GM12864 (cell line): Measurements from ENCODE around the gene WWOX.

Experiments used
- DNase-seq: peaks from one replicate; pipeline ENCODE4 v3.0.0-alpha.2; 2011; ENCODE audit warnings: low read depth
- H3K4me3 ChIP-seq: 2 replicates; pipeline ENCODE4 v1.5.1; 2011; ENCODE audit warnings: mild to moderate bottlenecking, low read depth, low read length, control low read depth
- CTCF ChIP-seq: IDR thresholded peaks from 2 replicates; pipeline ENCODE4 v1.5.1; 2011; ENCODE audit warnings: low read depth, mild to moderate bottlenecking, moderate library complexity, low read length, control low read depth, inconsistent platforms; ENCODE audit errors: missing control alignments

WWOX gene

DNA sequence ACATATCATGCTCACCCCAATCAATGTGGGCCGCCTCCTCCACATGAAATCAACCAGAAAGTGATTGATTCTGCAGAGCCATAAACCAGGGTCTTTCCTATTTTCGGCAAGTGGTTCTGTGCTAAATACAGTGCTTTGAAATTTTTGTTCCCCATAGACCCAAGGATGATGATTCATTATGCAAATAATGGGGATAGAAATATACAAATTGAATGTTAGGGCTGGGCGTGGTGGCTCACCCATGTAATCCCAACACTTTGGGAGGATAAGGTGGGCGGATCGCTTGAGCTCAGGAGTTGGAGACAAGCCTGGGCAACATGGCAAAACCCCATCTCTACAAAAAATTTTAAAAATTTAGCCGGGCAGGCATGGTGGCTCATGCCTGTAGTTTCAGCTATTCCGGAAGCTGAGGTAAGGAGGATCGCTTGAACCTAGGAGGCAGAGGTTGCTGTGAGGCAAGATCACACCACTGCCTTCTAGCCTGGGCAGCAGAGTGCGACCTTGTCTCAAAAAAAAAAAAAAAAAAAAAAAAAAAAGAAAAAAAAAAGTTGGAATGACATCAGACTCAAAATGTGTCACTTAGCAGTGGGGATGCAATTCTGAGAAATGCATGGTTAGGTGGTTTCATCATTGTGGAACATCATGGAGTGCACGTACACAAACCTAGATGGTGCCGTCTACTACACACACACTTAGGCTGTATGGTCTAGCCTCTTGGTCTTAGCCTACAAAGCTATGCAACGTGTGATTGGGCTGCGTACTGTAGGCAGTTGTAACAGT is 919.4 kb downstream of the WWOX start:
- H3K4me3 ChIP-seq: no peak overlapping the region
- DNase-seq: no peak
- TF ChIP-seq CTCF: no peak

DNA sequence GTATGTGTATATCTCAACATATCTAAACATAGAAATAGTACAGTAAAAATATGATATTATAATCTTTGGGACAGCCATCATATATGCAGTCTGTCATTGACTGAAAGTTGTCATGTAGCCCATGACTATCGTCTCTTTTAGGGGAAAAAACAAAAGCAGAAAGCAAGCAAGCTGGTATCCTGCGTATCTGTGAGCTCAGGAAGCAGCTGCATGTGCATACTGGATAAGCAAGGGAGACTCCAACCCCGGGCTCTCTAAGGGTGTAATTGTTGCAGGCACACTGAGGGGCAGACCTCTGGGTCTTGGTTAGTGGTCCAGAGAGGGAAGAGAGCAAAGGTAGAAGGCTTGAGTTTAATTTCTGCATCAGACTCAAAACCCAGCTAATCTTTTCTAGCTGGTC is 920.0 kb downstream of the WWOX start:
- no peak for DNase-seq
- H3K4me3 ChIP-seq: no peak overlapping the region
- no peak for TF ChIP-seq CTCF

DNA sequence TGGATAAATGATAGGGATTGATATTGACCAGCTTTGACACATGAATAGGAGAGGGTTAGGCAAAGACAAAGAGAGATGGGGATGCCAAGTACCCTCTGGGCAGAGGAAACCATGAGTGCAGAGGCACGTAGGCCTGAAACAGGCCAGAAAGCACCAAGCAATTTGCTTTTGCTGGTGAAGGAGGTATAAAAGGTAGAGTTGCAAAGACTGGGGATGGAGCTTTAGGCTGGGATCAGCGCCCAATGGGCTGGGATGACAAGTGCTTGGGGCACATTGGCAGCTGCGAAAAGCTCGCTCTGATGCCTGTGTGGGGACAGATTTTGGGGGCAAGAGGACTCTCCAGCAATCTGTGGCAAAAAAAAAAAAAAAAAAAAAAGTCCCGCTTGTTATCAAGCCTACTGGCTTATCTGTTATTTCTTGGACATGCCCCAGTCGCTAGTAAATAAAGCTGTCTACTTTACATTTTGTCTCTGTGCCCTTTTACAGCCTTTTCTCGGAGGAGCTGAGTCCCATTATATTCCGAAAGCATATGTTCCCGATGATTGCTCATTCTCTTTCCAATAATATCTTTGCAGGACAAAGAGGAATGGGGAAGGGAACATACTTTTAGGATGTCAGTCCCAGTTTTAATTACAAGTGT is 922.7 kb downstream of the WWOX start:
- no peak for DNase-seq
- H3K4me3 ChIP-seq: no peak overlapping the region
- no peak for TF ChIP-seq CTCF

- no peak for TF ChIP-seq CTCF
- no peak for DNase-seq
- H3K4me3 ChIP-seq: no peak overlapping the region
These were observed 926.7 kb downstream of the WWOX start for GRCh38 chr16:79026117-79026516.

GRCh38 chr16:79036541-79036940 is 937.1 kb downstream of the WWOX start:
- TF ChIP-seq CTCF: no peak
- DNase-seq: no peak
- no peak overlapping the region for H3K4me3 ChIP-seq

DNA sequence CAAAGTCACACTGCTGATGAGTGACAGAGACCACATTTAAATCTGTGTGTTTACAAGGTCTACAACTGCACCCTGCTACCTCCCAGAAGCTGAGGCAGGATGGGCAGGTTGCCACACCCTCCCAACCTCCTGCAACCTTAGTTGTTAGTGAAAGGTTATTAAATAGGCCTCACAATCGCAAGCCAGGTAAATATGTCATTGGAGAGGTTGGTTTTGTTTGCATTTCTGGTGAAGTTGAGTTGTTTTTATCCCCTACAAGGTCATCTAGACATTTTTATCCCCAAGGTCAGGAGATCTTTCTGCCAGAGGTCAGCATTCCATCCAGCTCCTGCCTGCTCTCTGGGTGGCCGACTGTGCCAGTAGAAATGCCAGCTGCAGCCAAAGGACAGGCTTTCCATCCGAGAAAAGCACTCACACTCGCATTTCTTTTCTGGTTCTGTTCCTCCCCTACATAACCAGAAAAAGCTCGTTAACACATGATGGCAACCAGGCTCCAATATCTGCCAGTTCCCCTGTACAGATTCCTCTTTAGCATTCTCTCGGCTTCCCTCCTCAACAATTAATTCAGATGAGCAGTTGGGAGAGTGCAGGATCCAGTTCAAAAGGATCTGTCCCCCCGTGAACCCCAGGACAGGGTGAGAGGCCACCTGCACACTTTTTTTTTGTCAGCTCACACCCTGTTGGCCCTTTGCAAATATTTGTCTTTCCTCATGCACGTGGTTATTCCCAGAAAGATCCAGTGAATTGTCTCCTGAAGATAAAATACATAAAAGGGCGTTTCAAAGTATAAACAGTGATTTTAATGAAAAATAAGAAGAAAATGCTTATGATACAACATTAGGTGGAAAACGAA is 938.3 kb downstream of the WWOX start:
- DNase-seq: no peak
- TF ChIP-seq CTCF: no peak

More for the DNA sequence above, 938.3 kb downstream of the WWOX start:
- H3K4me3 ChIP-seq: no peak overlapping the region
